Colonic mucosa (tissue), 4 donors: ENCODE results near the gene HIPK1. TPM values are rescaled to one million over a fixed set of nuclear protein-coding genes. Genes with fewer than 3 reads are reported as not detected.

Experiments
- DNase-seq: peaks from one replicate; pipeline ENCODE4 v3.0.0-alpha.2; 2020
- H3K27ac ChIP-seq: fragments of 200-600 bp; one replicate; pipeline ENCODE4 v1.8.0; 2021
- H3K27me3 ChIP-seq: fragments of 200-600 bp; one replicate; pipeline ENCODE4 v1.8.0; 2021
- H3K36me3 ChIP-seq: fragments of 200-600 bp; one replicate; pipeline ENCODE4 v1.8.0; 2021
- H3K4me1 ChIP-seq: fragments of 200-600 bp; one replicate; pipeline ENCODE4 v1.8.0; 2021; ENCODE audit warnings: mild to moderate bottlenecking
- H3K4me3 ChIP-seq: fragments of 200-600 bp; one replicate; pipeline ENCODE4 v1.8.0; 2021
- H3K9ac ChIP-seq, 2 donors: one replicate each; pipeline ENCODE4 v1.7.0; 2013; ENCODE audit warnings: control low read depth in 2 of 2, low read depth in 2 of 2, low read length in 2 of 2
- H3K9me3 ChIP-seq: fragments of 200-600 bp; one replicate; pipeline ENCODE4 v1.8.0; 2021
- CTCF ChIP-seq: fragments of 200-600 bp; IDR thresholded peaks from one replicate; pipeline ENCODE4 v1.8.0; 2022; ENCODE audit warnings: antibody characterized with exemption, mild to moderate bottlenecking
- intact Hi-C: fragments of 100-400 bp; cut with DNase I; formaldehyde crosslinking; loops from one replicate; pipeline ENCODE4 v1.14.1; 2022
- total RNA-seq, 2 donors: library from RNA; stranded (reverse); fragmentation: NEBNext Ultra II Directional in 1 of 2; extraction: Animal tissue kit (Norgen Biotek cat#: 25700) in 1 of 2; gene quantifications; one replicate each; pipeline ENCODE4 v1.2.1, GENCODE V29; 2021
- donor health status: healthy.
- donor health status: DM: no; HTN: no; CAD: no.
- donor health status: DM: no; HTN: no; CAD: no.

The HIPK1 gene
- total RNA-seq, 2 donors from 2014 or later = 61.2 to 91.2 TPM

DNA sequence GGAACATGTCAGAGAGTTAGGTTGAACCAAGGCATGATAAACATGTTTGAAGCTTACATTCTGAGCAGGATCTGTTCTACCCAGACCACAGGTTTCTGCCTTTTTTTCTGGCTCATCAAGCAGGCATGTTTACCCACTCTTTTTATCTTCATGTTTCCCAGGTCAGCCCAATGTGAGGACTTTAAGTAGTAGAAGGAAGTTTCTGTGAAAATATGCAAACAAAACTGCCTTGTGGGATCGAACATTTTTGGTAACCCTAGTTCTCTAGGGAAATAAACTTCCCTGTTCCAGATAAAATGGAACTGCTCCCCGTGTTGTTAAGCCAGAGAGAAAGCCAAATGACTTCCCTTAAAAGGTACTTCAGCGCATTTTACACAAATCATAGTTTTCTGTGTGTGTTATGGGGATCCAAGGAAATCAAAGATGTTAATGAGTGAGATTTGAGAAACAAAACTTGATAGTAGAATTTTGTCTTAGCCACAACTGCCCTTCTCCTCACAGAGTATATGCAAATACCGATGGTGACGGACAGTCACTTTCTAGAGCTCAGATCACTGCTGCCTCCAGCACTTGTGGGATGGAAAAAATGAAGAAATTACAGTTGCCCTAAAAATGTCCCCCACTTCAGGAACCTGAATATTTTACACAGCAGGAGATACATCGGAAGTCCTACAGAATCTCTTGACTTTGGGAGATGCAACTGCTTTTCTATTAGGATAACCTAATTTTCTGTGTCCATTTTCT, 765 bp upstream of the HIPK1 start:
- no peaks in the 10 kb centered on the region for H3K27me3 ChIP-seq
- DNase-seq = no peak
- H3K36me3 ChIP-seq = no peaks in the 10 kb centered on the region
- peak overlapping the region; percentile 86 for H3K4me3 ChIP-seq
- H3K4me1 ChIP-seq = no peaks in the 10 kb centered on the region
- H3K9me3 ChIP-seq = no peaks in the 10 kb centered on the region
- intact Hi-C loops = loop anchor here (2.0 kb wide), 1 partner anchor 24 kb away; the partner anchor contains the start of genes AP4B1 and DCLRE1B
- H3K9ac ChIP-seq = peak overlapping the region; percentile 87 to 100
- peak overlapping the region; percentile 96 for H3K27ac ChIP-seq
- no peak for TF ChIP-seq CTCF

DNA sequence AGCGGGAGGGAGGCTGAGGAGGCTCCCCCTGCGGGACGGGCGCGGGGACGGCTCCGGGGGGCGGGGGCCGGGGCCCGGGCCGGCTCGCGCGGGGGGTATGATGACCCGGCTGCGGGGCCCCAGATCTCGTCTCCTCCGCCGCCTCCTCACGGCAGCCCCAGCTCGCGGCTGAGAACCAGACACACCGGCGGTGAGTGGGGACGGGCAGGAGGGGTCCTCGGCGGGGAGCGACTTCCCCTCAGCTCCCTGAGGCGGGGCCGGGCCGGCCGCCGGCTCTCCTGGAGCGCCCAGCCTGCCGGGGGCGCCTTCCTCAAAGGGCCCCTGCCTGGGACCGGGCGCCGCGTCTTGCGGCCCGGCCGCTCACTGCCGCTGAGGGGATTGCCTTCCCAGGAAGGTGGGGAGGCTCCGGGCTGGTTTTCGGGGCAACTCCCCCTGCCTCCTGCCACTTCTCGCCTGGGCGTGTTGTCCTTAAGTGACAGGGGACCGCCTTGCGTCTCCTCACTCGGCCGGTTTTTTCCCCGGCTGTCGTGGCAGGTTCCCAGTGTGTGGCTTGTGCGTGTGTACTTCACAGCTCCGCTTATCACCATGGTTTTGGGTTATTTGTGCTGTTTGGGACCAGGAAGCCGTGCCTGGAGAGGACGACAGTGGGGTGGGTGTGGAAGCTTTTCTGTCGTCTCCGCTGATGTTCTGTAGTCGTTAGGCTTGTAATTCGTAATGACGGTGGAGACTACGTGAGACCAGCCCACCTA, 800 bp downstream of the HIPK1 start:
- peak; percentile 68 for DNase-seq
- peaks cover 3% of the 10 kb centered on the region for H3K4me1 ChIP-seq
- peak overlapping the region; percentile 86 for H3K4me3 ChIP-seq
- H3K27me3 ChIP-seq = no peaks in the 10 kb centered on the region
- peak overlapping the region; percentile 96 for H3K27ac ChIP-seq
- H3K36me3 ChIP-seq = no peaks in the 10 kb centered on the region
- intact Hi-C loops = loop anchor here (2.0 kb wide), 1 partner anchor 25 kb away; the partner anchor contains the start of genes AP4B1 and DCLRE1B
- TF ChIP-seq CTCF = no peak
- peak overlapping the region; percentile 85 to 98 for H3K9ac ChIP-seq
- H3K9me3 ChIP-seq = no peaks in the 10 kb centered on the region

GRCh38 chr1:113930499-113931161, 1.5 kb downstream of the HIPK1 start:
- DNase-seq = peak; percentile 59
- H3K27ac ChIP-seq = peak overlapping the region; percentile 96
- H3K9me3 ChIP-seq = no peaks in the 10 kb centered on the region
- no peak for TF ChIP-seq CTCF
- peak overlapping the region; percentile 86 for H3K4me3 ChIP-seq
- H3K4me1 ChIP-seq = peaks cover 3% of the 10 kb centered on the region
- peak overlapping the region; percentile 85 to 98 for H3K9ac ChIP-seq
- intact Hi-C loops = no loop called here
- no peaks in the 10 kb centered on the region for H3K36me3 ChIP-seq
- H3K27me3 ChIP-seq = no peaks in the 10 kb centered on the region

- intact Hi-C loops = no loop called here
- DNase-seq = no peak
- Histone ChIP-seq H3K27me3 (no peaks in the 10 kb centered on the region), H3K9me3 (no peaks in the 10 kb centered on the region), H3K9ac (peak overlapping the region in 1 of 2 donors; percentile 22), H3K27ac (peak overlapping the region; percentile 96), H3K36me3 (no peaks in the 10 kb centered on the region), H3K4me3 (no peak overlapping the region), H3K4me1 (peaks cover 7% of the 10 kb centered on the region)
- TF ChIP-seq CTCF = no peak
Measured at GRCh38 chr1:113931451-113931851, 2.3 kb downstream of the HIPK1 start.

GRCh38 chr1:113934006-113934405, 4.9 kb downstream of the HIPK1 start:
- no peak for TF ChIP-seq CTCF
- intact Hi-C loops = no loop called here
- no peak overlapping the region for H3K27ac ChIP-seq
- no peak for DNase-seq
- H3K4me1 ChIP-seq = peaks cover 7% of the 10 kb centered on the region
- H3K36me3 ChIP-seq = no peaks in the 10 kb centered on the region
- H3K9me3 ChIP-seq = no peaks in the 10 kb centered on the region
- no peaks in the 10 kb centered on the region for H3K27me3 ChIP-seq
- H3K4me3 ChIP-seq = no peak overlapping the region
- no peak overlapping the region for H3K9ac ChIP-seq
